ENCODE results near the gene CCDC8. TPM values are rescaled to one million over a fixed set of nuclear protein-coding genes. Genes with fewer than 3 reads are reported as not detected.

CCDC8 gene
- 1 to 10 TPM; 2.4 to 5.7 TPM for total RNA-seq

GRCh38 chr19:46413262-46414031, at the start of gene CCDC8:
CCDC8 (minus strand) TSS chr19:46413564; CDS start chr19:46412810, 754 bp downstream.

GRCh38 chr19:46428239-46429135, 15.1 kb upstream of the CCDC8 start, which contains the start of gene PNMA8C:
PNMA8C (minus strand) TSS chr19:46428936; CDS start chr19:46428359, 577 bp downstream.

Other genes starting within 250 kb of the CCDC8 start
- not detected for gene IGFL1, start 183.8 kb downstream of the CCDC8 start, total RNA-seq
- not detected for gene HIF3A, start 116.5 kb downstream of the CCDC8 start, total RNA-seq
- gene PPP5C, start 66.5 kb downstream of the CCDC8 start, total RNA-seq, result 10 to 100 TPM; 59.5 to 96.9 TPM
- gene PNMA8C, start 15.4 kb upstream of the CCDC8 start, total RNA-seq, result under 1 TPM in 1 of 2 donors, not detected in 1; under 0.01 TPM
- 10 to 100 TPM in 1 of 2 donors, under 1 TPM in 1; 1.00 to 13.1 TPM for gene PNMA8A, start 58.0 kb upstream of the CCDC8 start, total RNA-seq
- 1 to 10 TPM in 1 of 2 donors, under 1 TPM in 1; 0.67 to 1.7 TPM for gene PNMA8B, start 82.3 kb upstream of the CCDC8 start, total RNA-seq
- gene CALM3, start 187.8 kb upstream of the CCDC8 start, total RNA-seq, result 100 to 1,000 TPM; 131 to 144 TPM
- gene PTGIR, start 211.5 kb upstream of the CCDC8 start, total RNA-seq, result not detected
- gene GNG8, start 222.6 kb upstream of the CCDC8 start, total RNA-seq, result not detected
- under 1 TPM; 0.33 to 0.34 TPM for gene DACT3, start 247.6 kb upstream of the CCDC8 start, total RNA-seq